CD4-positive, alpha-beta T cell (primary cell): ENCODE results near the gene ATP8A2. TPM values are rescaled to one million over a fixed set of nuclear protein-coding genes. Genes with fewer than 3 reads are reported as not detected.

Experiments
- ATAC-seq: fragments of 200-7000 bp; cut with Tn5 transposase; one replicate; pipeline ENCODE4 v1.10.0; 2022; ENCODE audit warnings: mild to moderate bottlenecking; ENCODE audit not compliant: poor library complexity
- CTCF ChIA-PET: fragments of 350-600 bp; sonication (Branson Sonifier 250); formaldehyde crosslinking; loops from one replicate; lab custom pipeline; 2021; ENCODE audit warnings: antibody characterized with exemption, inconsistent platforms; lab: Charles Lee
- POLR2A ChIA-PET: fragments of 350-600 bp; sonication (Branson Sonifier 250); formaldehyde crosslinking; loops from one replicate; lab custom pipeline; 2021; ENCODE audit warnings: antibody characterized with exemption, inconsistent platforms; lab: Charles Lee
- DNase-seq, 14 experiments: peaks; one replicate each; pipeline ENCODE4 v3.0.0-alpha.2; 2013 to 2020; ENCODE audit warnings: mixed read lengths in 2 of 14
- H3K27ac ChIP-seq, 2 donors: one replicate each; pipeline versions ENCODE4 v1.5.1 to v1.7.0; 2013; ENCODE audit warnings: low read length in 2 of 2, low read depth in 1 of 2, mild to moderate bottlenecking in 1 of 2
- H3K27me3 ChIP-seq, 2 experiments: 1 replicate in 1 of 2; 2 replicates in 1 of 2; pipeline versions ENCODE4 v1.6.1 to v1.7.0; 2013; ENCODE audit warnings: low read length in 2 of 2, control low read depth in 1 of 2, mild to moderate bottlenecking in 1 of 2, moderate library complexity in 1 of 2; ENCODE audit not compliant: insufficient read depth in 2 of 2, control insufficient read depth in 1 of 2
- H3K36me3 ChIP-seq: one replicate; pipeline ENCODE4 v1.6.1; 2013; ENCODE audit warnings: low read length, control low read depth; ENCODE audit not compliant: insufficient read depth
- H3K4me1 ChIP-seq: one replicate; pipeline ENCODE4 v1.6.1; 2013; ENCODE audit warnings: low read length, control low read depth; ENCODE audit not compliant: insufficient read depth
- H3K4me3 ChIP-seq: one replicate; pipeline ENCODE4 v1.5.1; 2013; ENCODE audit warnings: mild to moderate bottlenecking, low read length, moderate library complexity
- H3K9me3 ChIP-seq, 2 experiments: 1 replicate in 1 of 2; 2 replicates in 1 of 2; pipeline versions ENCODE4 v1.6.1 to v1.7.0; 2013; ENCODE audit warnings: low read length in 2 of 2, mild to moderate bottlenecking in 2 of 2, control low read depth in 1 of 2, moderate library complexity in 1 of 2; ENCODE audit not compliant: control insufficient read depth in 1 of 2, insufficient read depth in 1 of 2
- H3K27ac Mint-ChIP-seq: one replicate; pipeline ENCODE4 v1.8.0; 2020; ENCODE audit warnings: mixed read lengths
- H3K27me3 Mint-ChIP-seq: one replicate; pipeline ENCODE4 v1.8.0; 2021; ENCODE audit warnings: mixed read lengths
- H3K36me3 Mint-ChIP-seq: one replicate; pipeline ENCODE4 v1.8.0; 2021; ENCODE audit warnings: low read depth, mixed read lengths
- H3K4me1 Mint-ChIP-seq: one replicate; pipeline ENCODE4 v1.8.0; 2021; ENCODE audit warnings: low read depth, mixed read lengths
- H3K4me3 Mint-ChIP-seq: one replicate; pipeline ENCODE4 v1.8.0; 2020; ENCODE audit warnings: mild to moderate bottlenecking, mixed read lengths
- H3K9me3 Mint-ChIP-seq: one replicate; pipeline ENCODE4 v1.8.0; 2020; ENCODE audit warnings: mixed read lengths
- intact Hi-C, 2 experiments: fragments of 100-400 bp; cut with DNase I in 1 of 2; cut with micrococcal nuclease in 1 of 2; formaldehyde crosslinking; loops; one replicate each; pipeline versions ENCODE4 v1.15.1 to v1.9.0; 2023 to 2025; cut with DNase I, micrococcal nuclease
- total RNA-seq, 174 experiments: library from RNA in 2 of 174; stranded (reverse) in 2 of 174; gene quantifications; one replicate each; pipeline ENCODE4 v1.2.3 and lab custom pipeline; 2021 to 2026
- TF ChIP-seq, protein P1 (sequence below): fragments of 200-600 bp; IDR thresholded peaks from one replicate; pipeline ENCODE4 v1.8.0; 2022; ENCODE audit warnings: antibody characterized with exemption, mild to moderate bottlenecking

ATP8A2 gene
- total RNA-seq, 2 experiments from 2014 or later, result 0.22 to 0.36 TPM

DNA sequence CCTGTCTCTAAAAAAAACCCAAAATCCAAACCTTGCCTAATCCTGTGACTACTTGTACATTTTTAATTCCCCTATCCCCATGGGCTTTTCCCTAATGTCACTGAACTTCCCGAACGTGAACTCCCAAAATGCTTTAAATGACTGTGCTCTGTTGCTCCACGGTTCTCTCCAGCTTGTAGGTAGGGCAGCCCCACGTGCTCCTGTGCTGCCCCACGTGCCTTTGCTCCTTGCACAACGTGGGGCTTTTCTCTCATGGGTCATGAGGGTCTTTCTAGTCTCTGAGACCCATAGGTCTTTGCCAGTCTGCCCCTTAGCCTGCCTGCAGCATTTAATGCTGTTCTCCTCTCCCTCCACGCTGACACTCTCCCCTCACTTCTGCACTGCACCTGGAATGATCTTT is 558.0 kb downstream of the ATP8A2 start:
- intact Hi-C loops, result no loop called here
- Histone ChIP-seq H3K4me1 (no peaks in the 10 kb centered on the region), H3K4me3 (no peak overlapping the region), H3K27ac (no peak overlapping the region), H3K36me3 (no peaks in the 10 kb centered on the region), H3K9me3 (no peaks in the 10 kb centered on the region), H3K27me3 (no peaks in the 10 kb centered on the region)
- POLR2A ChIA-PET, result no interaction called here
- CTCF ChIA-PET, result no interaction called here
- Mint-ChIP-seq H3K27me3 (no peaks in the 10 kb centered on the region), H3K4me1 (no peaks in the 10 kb centered on the region), H3K9me3 (no peaks in the 10 kb centered on the region), H3K36me3 (no peaks in the 10 kb centered on the region), H3K4me3 (no peak overlapping the region), H3K27ac (no peak overlapping the region)
- ATAC-seq (no peak), DNase-seq (no peak)
- TF ChIP-seq, protein P1, sequence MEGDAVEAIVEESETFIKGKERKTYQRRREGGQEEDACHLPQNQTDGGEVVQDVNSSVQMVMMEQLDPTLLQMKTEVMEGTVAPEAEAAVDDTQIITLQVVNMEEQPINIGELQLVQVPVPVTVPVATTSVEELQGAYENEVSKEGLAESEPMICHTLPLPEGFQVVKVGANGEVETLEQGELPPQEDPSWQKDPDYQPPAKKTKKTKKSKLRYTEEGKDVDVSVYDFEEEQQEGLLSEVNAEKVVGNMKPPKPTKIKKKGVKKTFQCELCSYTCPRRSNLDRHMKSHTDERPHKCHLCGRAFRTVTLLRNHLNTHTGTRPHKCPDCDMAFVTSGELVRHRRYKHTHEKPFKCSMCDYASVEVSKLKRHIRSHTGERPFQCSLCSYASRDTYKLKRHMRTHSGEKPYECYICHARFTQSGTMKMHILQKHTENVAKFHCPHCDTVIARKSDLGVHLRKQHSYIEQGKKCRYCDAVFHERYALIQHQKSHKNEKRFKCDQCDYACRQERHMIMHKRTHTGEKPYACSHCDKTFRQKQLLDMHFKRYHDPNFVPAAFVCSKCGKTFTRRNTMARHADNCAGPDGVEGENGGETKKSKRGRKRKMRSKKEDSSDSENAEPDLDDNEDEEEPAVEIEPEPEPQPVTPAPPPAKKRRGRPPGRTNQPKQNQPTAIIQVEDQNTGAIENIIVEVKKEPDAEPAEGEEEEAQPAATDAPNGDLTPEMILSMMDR, result no peak

DNA sequence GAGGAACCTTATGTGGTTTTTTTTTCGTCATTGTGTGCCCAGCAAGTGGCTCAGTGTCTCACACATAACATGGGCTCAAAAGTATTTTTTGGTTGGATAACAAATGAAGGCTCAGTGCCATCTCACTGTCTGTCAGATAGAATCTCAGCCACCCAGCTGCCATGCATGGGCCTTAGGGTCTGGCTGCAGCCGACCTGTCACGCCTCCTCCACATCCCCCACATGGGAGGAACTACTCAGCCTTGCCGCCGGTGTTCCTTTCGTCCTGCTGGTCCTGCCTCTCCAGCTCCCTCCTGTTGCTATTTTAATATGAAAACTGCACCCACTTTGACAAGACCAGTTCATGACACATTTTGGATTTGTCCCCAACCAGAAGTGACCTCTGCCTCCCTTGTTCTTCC is 558.9 kb downstream of the ATP8A2 start:
- TF ChIP-seq, protein P1, result no peak
- Mint-ChIP-seq H3K4me3 (no peak overlapping the region), H3K4me1 (no peaks in the 10 kb centered on the region), H3K27me3 (no peaks in the 10 kb centered on the region), H3K36me3 (no peaks in the 10 kb centered on the region), H3K9me3 (no peaks in the 10 kb centered on the region), H3K27ac (no peak overlapping the region)
- no peak overlapping the region for H3K27ac ChIP-seq
- intact Hi-C loops, result no loop called here
- H3K9me3 ChIP-seq, result no peaks in the 10 kb centered on the region
- ChIA-PET POLR2A (no interaction called here), CTCF (no interaction called here)
- no peak for DNase-seq
- H3K4me3 ChIP-seq, result no peak overlapping the region
- H3K4me1 ChIP-seq, result no peaks in the 10 kb centered on the region
- no peaks in the 10 kb centered on the region for H3K27me3 ChIP-seq
- ATAC-seq, result no peak
- no peaks in the 10 kb centered on the region for H3K36me3 ChIP-seq

DNA sequence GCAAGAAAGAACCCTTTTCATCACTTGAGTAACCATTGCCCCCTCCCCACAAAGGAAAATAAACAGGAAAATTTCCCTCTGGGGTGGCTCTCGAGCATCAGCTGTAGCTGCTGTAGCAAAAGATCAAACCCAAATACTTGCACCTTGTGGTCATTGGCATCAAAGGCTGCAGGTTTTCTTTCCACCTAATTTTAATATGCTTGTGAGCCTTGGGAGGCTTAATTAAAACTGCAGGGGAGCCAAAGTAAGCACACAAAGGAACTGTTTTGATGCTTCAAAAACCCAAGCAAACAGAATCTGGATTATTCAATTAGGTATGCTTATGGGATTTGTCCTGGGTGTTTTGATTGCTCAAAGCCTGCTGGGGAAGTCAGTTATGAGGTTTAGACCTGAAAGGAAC is 560.6 kb downstream of the ATP8A2 start:
- DNase-seq, result no peak
- Histone ChIP-seq H3K27me3 (no peaks in the 10 kb centered on the region), H3K36me3 (no peaks in the 10 kb centered on the region), H3K4me3 (no peak overlapping the region), H3K9me3 (no peaks in the 10 kb centered on the region), H3K27ac (no peak overlapping the region), H3K4me1 (no peaks in the 10 kb centered on the region)
- no peak for ATAC-seq
- POLR2A ChIA-PET, result no interaction called here
- H3K9me3 Mint-ChIP-seq, result no peaks in the 10 kb centered on the region
- no peaks in the 10 kb centered on the region for H3K36me3 Mint-ChIP-seq
- intact Hi-C loops, result no loop called here
- TF ChIP-seq, protein P1, result no peak
- H3K4me1 Mint-ChIP-seq, result no peaks in the 10 kb centered on the region
- H3K4me3 Mint-ChIP-seq, result no peak overlapping the region
- H3K27me3 Mint-ChIP-seq, result no peaks in the 10 kb centered on the region
- H3K27ac Mint-ChIP-seq, result no peak overlapping the region
- CTCF ChIA-PET, result no interaction called here
